GM10248 (cell line): ENCODE measurements around the gene PDIA6.

Experiments used
- CTCF ChIA-PET: fragments of 300-600 bp; sonication (Branson Sonifier 250); formaldehyde crosslinking; extraction: SDS; loops from one replicate; lab custom pipeline; 2021; ENCODE audit warnings: antibody characterized with exemption; lab: Yijun Ruan, JAX
- POLR2A ChIA-PET: fragments of 350-650 bp; sonication (Branson Sonifier 250); formaldehyde crosslinking; extraction: SDS; loops from one replicate; lab custom pipeline; 2020; ENCODE audit warnings: antibody characterized with exemption; lab: Yijun Ruan, JAX
- DNase-seq: peaks from one replicate; pipeline ENCODE4 v3.0.0; 2012; ENCODE audit errors: extremely low spot score
- TF ChIP-seq, protein P1 (sequence below): IDR thresholded peaks from 2 replicates; pipeline ENCODE4 v1.5.1; 2012; ENCODE audit warnings: mild to moderate bottlenecking, low read depth; ENCODE audit errors: extremely low read depth, missing control alignments, control extremely low read depth

The PDIA6 gene

DNA sequence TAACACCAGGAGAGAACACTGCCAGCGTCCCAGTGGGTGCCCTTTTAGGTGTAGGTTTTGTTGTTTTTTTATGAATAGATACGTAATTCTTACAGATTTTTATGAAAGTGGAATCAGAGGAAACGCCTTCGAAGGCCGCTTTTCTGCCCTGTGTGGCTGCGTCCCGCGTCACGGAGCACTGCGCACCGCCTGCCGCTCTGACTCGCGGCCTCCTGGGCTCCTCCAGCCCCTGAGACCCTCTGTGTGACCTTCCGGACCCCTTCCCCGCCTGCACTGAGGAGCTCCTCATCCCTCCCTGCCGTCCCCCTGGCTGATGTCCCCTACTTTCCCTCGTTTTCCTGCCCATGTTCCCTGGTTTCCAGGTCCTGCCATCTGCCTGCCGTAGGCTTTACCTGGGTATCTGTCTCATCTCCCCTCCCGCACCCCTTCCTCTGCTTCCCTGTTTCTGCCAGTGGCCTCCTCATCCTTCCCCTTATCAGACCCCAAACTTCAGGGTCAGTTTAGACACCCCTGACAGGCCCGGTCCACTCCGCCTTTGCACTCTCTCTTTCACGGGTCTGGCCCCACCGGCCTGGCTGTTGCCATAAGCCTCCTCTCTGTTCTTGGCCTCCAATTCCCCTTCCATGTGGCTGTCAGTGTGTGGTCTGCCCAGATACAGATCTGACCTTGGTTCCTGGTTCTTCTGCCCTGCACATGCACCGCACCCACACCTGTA lies 32.7 kb downstream of the PDIA6 start:
- DNase-seq = no peak
- TF ChIP-seq, protein P1, sequence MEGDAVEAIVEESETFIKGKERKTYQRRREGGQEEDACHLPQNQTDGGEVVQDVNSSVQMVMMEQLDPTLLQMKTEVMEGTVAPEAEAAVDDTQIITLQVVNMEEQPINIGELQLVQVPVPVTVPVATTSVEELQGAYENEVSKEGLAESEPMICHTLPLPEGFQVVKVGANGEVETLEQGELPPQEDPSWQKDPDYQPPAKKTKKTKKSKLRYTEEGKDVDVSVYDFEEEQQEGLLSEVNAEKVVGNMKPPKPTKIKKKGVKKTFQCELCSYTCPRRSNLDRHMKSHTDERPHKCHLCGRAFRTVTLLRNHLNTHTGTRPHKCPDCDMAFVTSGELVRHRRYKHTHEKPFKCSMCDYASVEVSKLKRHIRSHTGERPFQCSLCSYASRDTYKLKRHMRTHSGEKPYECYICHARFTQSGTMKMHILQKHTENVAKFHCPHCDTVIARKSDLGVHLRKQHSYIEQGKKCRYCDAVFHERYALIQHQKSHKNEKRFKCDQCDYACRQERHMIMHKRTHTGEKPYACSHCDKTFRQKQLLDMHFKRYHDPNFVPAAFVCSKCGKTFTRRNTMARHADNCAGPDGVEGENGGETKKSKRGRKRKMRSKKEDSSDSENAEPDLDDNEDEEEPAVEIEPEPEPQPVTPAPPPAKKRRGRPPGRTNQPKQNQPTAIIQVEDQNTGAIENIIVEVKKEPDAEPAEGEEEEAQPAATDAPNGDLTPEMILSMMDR = no peak
- ChIA-PET POLR2A (no interaction called here), CTCF (no interaction called here)

DNA sequence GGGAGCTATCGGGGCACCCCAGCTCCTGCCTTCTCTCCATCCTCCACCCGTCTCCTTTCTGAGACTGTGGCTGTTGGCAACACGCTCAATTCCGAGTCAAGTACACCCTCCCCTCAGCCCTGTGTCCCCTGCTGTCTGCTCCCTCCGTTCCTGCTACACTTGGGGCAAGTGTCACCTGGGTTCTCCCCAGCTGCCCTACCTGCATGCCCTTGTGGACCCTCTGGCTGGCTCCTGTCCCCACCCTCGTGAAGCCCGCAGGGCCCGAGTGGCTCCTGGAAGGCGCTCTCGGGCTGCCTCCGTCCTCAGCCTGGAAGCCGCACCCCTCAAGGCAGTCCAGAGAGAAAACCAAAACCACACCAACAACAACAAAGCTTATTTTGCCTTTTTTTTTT lies 33.9 kb downstream of the PDIA6 start:
- DNase-seq = no peak
- ChIA-PET CTCF (interaction anchor here (1.2 to 1.3 kb wide), 2 partner anchors 13 to 54 kb away, joined by 3 to 4 read pairs; no protein-coding TSS in a partner anchor), POLR2A (interaction anchor here (0.6 kb wide), 1 partner anchor 302 kb away, joined by 3 read pairs; no protein-coding TSS in a partner anchor)
- TF ChIP-seq, protein P1 = no peak

DNA sequence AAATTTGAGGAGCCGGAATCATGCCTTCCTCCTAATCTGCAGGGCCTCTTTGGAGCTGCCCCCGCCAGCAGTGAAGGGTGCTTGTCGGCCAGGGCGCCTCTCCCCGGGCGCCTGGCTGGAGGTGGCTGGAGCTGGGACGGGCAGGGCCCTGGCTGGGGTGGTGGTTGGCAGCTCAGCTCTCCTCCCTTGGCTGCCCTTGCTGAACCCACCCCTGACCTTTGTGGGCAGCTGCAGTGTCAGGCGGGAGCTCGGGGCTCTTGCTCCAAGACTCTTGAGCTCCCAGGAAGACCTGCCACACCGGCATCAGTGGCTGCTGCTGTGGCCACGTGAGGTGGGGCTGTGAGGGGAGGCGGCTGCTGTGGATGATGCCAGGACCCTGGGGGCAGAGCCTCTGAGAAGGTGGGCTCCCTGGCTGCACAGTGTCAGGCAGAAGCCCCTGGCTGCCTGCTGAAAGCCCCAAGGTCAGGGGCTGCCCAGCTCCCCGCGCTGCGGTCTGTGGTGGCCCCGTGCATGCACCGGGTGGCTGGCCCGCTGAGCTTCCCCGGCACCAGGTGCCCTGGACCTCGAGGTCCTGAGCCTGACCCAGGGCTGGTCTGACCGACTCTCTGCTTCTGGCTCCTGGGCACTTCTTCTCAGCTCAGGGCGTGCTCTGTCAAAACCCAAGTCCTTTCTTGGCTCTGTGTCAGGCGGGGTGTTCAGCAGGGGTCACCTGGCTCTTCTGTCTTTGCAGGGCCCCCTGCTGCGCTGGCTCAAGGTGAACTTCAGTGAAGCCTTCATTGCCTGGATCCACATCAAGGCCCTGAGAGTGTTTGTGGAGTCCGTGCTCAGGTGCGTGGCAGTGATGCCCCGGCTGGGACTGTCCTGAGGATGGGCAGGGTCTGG lies 34.5 kb downstream of the PDIA6 start:
- DNase-seq = no peak
- ChIA-PET POLR2A (interaction anchor here (0.5 to 0.6 kb wide), 2 partner anchors 302 to 594 kb away, joined by 3 read pairs; no protein-coding TSS in a partner anchor), CTCF (interaction anchor here (1.2 to 1.3 kb wide), 2 partner anchors 13 to 54 kb away, joined by 3 to 4 read pairs; no protein-coding TSS in a partner anchor)
- TF ChIP-seq, protein P1 = no peak

DNA sequence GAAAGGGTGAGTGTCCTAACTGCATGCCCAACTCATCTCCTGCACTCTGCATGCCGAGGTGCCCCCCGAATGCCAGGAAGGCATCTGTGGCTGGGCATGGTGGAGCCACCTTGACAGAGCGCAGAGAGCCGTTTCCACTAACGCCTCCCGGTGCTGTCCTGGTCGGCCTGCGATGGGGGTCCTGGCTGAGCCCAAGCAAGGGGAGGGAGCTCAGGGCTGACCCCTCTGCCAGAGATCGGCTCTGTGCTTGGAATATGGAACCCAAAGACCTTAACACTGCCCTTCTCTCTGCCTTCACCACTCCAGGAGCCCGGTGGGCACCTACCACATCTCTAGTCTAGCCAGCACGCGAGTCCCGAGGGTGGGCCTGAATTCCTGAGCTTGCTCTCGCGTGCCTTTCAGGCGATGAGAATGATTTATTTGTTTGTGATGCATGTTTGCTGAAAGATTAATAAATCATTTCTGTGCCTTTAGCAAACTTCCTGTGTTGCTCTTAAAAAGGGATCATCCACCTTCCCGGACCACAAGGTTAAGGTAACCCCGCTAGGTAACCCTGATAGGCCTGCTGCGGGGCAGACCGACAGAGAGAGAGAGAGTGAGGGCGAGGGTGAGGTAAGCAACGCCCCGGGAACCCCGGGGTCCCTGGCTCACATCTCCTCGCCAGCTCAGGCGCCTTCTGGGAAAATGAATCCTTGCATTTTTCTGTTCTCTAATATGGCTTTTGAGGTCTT lies 35.3 kb downstream of the PDIA6 start:
- TF ChIP-seq, protein P1 = no peak
- ChIA-PET POLR2A (interaction anchor here (0.5 kb wide), 1 partner anchor 593 kb away, joined by 3 read pairs; no protein-coding TSS in a partner anchor), CTCF (no interaction called here)
- DNase-seq = no peak

DNA sequence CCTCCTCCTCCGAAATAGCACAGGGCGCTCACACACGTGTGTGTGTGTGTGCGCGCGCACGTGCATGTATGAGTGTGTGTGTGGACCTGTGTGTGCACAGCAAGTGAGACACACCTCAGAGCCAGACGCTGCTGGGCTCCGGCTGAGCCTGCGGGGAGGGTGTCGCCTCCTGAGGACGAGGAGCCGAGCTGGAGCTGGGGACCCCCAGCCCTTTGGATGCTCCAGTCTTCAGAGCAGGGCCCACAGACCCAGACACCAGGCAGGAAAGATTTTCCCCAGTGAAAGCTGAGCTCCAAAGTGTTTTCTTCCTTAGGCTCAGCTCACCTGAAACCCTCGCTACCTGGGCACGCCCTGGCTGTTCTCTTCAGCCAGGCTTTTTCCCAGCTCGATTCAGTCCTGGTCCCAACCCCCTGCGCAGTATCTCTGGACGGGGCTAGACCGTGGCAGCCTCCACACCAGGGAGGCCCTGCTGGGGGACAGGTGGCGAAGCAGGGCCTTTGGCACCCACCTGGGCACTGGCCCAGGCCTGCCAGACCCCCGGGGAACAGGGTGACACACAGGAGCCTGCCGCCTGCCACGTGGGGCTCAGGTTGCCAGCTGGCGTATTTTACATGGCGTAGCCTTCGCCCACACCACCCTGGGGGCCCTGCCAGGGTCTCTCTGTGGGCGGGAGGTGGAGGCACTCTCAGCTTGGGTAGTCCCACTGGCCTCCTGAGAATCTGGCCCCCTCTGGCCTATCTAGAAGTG lies 36.2 kb downstream of the PDIA6 start:
- POLR2A ChIA-PET = no interaction called here
- CTCF ChIA-PET = no interaction called here
- DNase-seq = no peak

More for the DNA sequence above, 36.2 kb downstream of the PDIA6 start:
- TF ChIP-seq, protein P1 = no peak
